Subcutaneous abdominal adipose tissue (tissue), 5 donors: ENCODE results near the gene NOTCH1.
"Not testable (repeated sequence)": the region's sequence is repeated elsewhere in the genome, so short reads cannot be mapped to it uniquely, and the experiment has no call there.

Experiments used
- H3K27ac ChIP-seq: one replicate; pipeline ENCODE4 v1.7.0; 2013; ENCODE audit warnings: low read depth, mild to moderate bottlenecking, inconsistent platforms, low read length, moderate library complexity
- H3K27me3 ChIP-seq, 5 donors: one replicate each; pipeline ENCODE4 v1.7.0; 2013; ENCODE audit warnings: low read length in 5 of 5, inconsistent platforms in 1 of 5; ENCODE audit not compliant: control insufficient read depth in 5 of 5, insufficient read depth in 4 of 5
- H3K36me3 ChIP-seq, 5 donors: one replicate each; pipeline ENCODE4 v1.7.0; 2013; ENCODE audit warnings: low read length in 5 of 5; ENCODE audit not compliant: control insufficient read depth in 5 of 5, insufficient read depth in 5 of 5
- H3K4me1 ChIP-seq, 5 donors: one replicate each; pipeline ENCODE4 v1.7.0; 2013; ENCODE audit warnings: low read length in 5 of 5, mild to moderate bottlenecking in 3 of 5, moderate library complexity in 1 of 5; ENCODE audit not compliant: control insufficient read depth in 5 of 5, insufficient read depth in 5 of 5
- H3K4me3 ChIP-seq, 5 donors: one replicate each; pipeline ENCODE4 v1.7.0; 2013; ENCODE audit warnings: low read length in 5 of 5, low read depth in 1 of 5
- H3K9ac ChIP-seq, 5 donors: one replicate each; pipeline ENCODE4 v1.7.0; 2013; ENCODE audit warnings: low read length in 5 of 5, mild to moderate bottlenecking in 4 of 5, moderate library complexity in 3 of 5
- H3K9me3 ChIP-seq, 5 donors: one replicate each; pipeline ENCODE4 v1.7.0; 2013; ENCODE audit warnings: low read length in 5 of 5; ENCODE audit not compliant: control insufficient read depth in 5 of 5
- donor health status: healthy.
- donor health status: healthy.
- donor health status: healthy.
- donor health status: healthy.
- donor health status: healthy.

NOTCH1 gene

GRCh38 chr9:136565086-136565714 is 19.4 kb upstream of the NOTCH1 start:
- peaks cover 39 to 76% (median 67%) of the 10 kb centered on the region in 5 donors for H3K4me1 ChIP-seq
- H3K27me3 ChIP-seq: peaks cover 0 to 15% (median 0%) of the 10 kb centered on the region in 5 donors
- no peaks in the 10 kb centered on the region for H3K9me3 ChIP-seq
- H3K27ac ChIP-seq: peak overlapping the region; percentile 98
- peak overlapping the region in 3 of 5 donors; percentile 17 to 73 (median 59) for H3K9ac ChIP-seq
- peaks cover 0 to 5% (median 0%) of the 10 kb centered on the region in 5 donors for H3K36me3 ChIP-seq
- peak overlapping the region in 3 of 5 donors; percentile 4 to 38 (median 18) for H3K4me3 ChIP-seq

DNA sequence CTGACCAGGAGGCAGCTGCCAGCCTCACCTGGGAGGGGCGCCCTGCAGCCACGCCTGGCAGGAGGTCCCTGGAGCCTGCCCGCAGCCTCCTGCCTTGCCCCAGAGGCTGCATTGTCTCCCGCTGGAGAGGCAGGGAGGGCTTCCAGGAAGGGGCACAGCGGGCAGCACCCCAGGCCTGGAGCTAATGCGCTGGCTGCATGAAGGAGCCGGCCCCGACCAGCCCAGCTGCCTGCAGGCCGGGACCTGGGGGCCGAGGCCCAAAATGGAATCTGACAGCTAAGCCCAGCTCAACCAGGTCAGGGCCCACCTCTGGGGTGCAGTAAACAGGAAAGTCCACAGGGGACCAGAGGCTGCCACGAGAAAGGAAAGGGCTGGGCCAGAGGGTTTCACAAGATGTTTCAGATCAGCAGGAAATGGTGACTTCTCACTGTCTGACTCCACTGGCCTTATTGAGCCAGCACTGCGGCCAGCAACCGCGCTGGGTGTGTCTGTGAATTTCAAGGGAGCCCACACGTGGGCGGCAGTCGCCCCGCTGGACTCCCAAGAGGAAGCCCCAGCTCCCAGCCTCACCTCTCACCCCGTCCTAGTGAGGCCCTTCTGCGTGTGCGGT is 18.6 kb upstream of the NOTCH1 start:
- Histone ChIP-seq H3K4me1 (peaks cover 36 to 69% (median 65%) of the 10 kb centered on the region in 5 donors), H3K9ac (peak overlapping the region; percentile 36 to 73 (median 53))

DNA sequence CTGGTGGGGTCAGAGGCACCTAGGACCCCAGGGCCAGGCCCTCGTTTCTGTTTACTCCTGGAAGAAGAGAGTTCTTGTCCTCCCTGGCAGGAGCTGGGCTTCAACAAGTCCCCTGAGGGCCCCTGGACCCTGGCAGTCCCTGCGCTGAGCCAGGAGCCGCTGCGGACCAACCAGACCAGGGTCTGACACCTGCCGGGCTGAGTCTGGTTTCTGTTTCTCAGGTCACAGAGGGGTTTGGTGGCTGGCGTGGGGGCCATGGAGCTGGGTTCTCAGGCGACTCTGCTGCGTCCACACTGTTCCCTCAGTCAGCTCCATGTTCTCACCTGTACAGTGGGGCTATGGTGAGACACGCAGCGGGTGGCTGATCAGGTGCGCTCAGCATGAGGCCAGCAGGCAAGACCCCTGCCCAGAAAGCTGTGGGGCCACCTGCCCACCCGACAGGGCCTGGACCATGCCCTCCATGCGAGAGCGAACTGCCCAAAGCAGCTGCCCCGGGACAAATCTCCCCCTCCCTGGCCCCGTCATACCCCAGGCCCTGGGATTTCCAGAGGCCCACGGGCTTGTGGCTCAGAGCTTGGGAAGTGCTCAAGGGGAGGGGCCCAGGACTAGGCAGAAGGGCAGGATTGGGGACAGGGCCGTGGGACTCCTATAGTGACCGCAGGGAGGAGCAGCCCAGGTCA is 17.9 kb upstream of the NOTCH1 start:
- Histone ChIP-seq H3K9ac (peak overlapping the region in 2 of 5 donors; percentile 41 to 53), H3K4me3 (peak overlapping the region in 2 of 5 donors; percentile 13 to 42), H3K27ac (peak overlapping the region; percentile 98), H3K27me3 (peaks cover 0 to 15% (median 0%) of the 10 kb centered on the region in 5 donors), H3K4me1 (peaks cover 34 to 69% (median 62%) of the 10 kb centered on the region in 5 donors), H3K9me3 (peaks cover 0 to 3% (median 0%) of the 10 kb centered on the region in 5 donors), H3K36me3 (no peaks in the 10 kb centered on the region)

More for the DNA sequence above, 18.6 kb upstream of the NOTCH1 start:
- Histone ChIP-seq H3K9me3 (peaks cover 0 to under 1% (median 0%) of the 10 kb centered on the region in 5 donors), H3K27ac (peak overlapping the region; percentile 98), H3K27me3 (peaks cover 0 to 15% (median 0%) of the 10 kb centered on the region in 5 donors), H3K36me3 (peaks cover 0 to 4% (median 0%) of the 10 kb centered on the region in 5 donors), H3K4me3 (peak overlapping the region in 4 of 5 donors; percentile 4 to 42 (median 16))

DNA sequence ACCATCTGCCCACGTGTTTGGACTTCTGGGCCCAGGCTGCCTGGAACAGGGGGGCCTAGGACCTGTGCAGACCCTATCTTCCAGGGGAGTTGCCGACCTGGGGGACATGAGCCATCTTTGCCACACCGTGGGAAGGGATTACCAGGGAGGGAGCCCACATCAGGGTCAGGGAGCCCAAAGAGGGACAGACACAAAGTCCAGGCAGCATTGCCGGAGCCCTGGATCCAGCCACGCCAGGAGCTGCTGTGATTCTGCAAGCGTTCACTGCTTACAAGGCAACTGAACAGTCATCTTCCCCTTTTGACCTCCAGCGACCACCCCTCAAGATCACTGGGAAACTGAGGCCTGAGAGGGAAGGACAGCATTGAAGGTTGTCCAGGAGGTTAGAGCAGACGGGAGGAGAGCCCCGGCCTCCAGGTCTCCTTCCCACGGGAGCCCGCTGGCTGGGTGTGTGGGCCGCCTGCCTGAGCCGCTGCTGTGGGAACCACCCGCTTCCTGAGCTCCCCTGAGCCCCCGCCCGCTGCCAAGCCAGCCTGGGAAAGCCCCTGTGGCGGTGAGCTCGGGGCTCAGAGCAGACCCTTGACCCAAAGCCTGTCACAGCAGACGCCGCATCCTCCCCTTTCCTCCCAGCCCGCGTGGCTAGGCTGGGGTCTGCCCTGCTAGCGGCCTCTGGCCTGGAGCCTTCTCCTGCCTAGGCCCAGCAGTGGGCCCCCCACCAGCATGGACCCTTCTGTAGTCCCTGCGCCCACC is 17.1 kb upstream of the NOTCH1 start:
- Histone ChIP-seq H3K36me3 (no peaks in the 10 kb centered on the region), H3K4me1 (peaks cover 31 to 66% (median 59%) of the 10 kb centered on the region in 5 donors), H3K4me3 (no peak overlapping the region), H3K9me3 (peaks cover 0 to 3% (median 0%) of the 10 kb centered on the region in 5 donors), H3K27ac (peak overlapping the region; percentile 98), H3K27me3 (peaks cover 0 to 15% (median 0%) of the 10 kb centered on the region in 5 donors), H3K9ac (peak overlapping the region in 1 of 5 donors; percentile 68)

GRCh38 chr9:136561779-136562178 is 15.9 kb upstream of the NOTCH1 start:
- Histone ChIP-seq H3K9ac (no peak overlapping the region), H3K4me1 (peaks cover 31 to 67% (median 60%) of the 10 kb centered on the region in 5 donors), H3K27me3 (peaks cover 0 to 15% (median 0%) of the 10 kb centered on the region in 5 donors), H3K36me3 (no peaks in the 10 kb centered on the region), H3K4me3 (no peak overlapping the region), H3K9me3 (peaks cover 0 to 3% (median 0%) of the 10 kb centered on the region in 5 donors), H3K27ac (no peak overlapping the region)

DNA sequence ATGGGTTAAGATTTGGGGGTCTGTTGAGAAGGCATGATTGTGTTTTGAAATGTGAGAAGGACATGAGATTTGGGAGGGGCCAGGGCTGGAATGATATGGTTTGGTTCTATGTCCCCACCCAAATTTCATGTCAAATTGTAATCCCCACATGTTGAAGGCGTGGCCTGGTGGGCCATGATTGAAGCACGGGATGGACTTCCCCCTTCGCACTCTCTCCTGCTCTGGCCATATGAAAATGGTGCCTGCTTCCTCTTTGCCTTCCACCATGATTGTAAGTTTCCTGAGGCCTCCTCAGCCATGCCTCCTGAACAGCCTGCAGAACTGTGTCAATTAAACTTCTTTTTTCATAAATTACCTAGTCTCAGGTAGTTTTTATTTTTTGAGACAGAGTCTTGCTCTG is 14.7 kb upstream of the NOTCH1 start:
- no peak overlapping the region for H3K9ac ChIP-seq
- H3K9me3 ChIP-seq: peaks cover 0 to 3% (median 0%) of the 10 kb centered on the region in 5 donors
- no peak overlapping the region for H3K27ac ChIP-seq
- peaks cover 27 to 57% (median 48%) of the 10 kb centered on the region in 5 donors for H3K4me1 ChIP-seq
- peaks cover 0 to 15% (median 0%) of the 10 kb centered on the region in 5 donors for H3K27me3 ChIP-seq
- no peak overlapping the region for H3K4me3 ChIP-seq
- H3K36me3 ChIP-seq: no peaks in the 10 kb centered on the region

GRCh38 chr9:136559371-136559770 is 13.5 kb upstream of the NOTCH1 start:
- H3K27me3 ChIP-seq, H3K36me3 ChIP-seq, H3K9me3 ChIP-seq, H3K9ac ChIP-seq, H3K4me3 ChIP-seq: not testable (repeated sequence)
- peak overlapping the region; percentile 81 for H3K27ac ChIP-seq
- H3K4me1 ChIP-seq: peaks cover 15 to 44% (median 36%) of the 10 kb centered on the region in 5 donors

GRCh38 chr9:136558846-136559245 is 13.0 kb upstream of the NOTCH1 start:
- peak overlapping the region in 1 of 5 donors; percentile 15 for H3K4me3 ChIP-seq
- not testable (repeated sequence) for H3K27me3 ChIP-seq, H3K9me3 ChIP-seq, H3K36me3 ChIP-seq, H3K9ac ChIP-seq
- peaks cover 10 to 39% (median 31%) of the 10 kb centered on the region in 5 donors for H3K4me1 ChIP-seq
- H3K27ac ChIP-seq: peak overlapping the region; percentile 81

DNA sequence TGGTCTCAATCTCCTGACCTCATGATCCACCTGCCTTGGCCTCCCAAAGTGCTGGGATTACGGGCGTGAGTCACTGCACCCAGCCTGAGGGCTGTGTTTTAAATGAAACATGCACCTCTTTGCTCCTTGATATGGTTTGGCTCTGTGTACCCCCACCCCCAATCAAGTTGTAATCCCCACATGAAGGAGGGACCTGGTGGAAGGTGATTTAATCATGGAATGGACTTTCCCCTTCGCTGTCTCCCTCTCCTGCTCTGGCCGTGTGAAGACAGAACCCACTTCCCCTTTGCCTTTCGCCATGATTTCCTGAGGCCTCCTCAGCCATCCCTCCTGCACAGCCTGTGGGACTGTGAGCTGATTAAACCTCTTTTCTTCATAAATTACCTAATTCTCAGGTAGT is 12.5 kb upstream of the NOTCH1 start:
- peaks cover 7 to 38% (median 26%) of the 10 kb centered on the region in 5 donors for H3K4me1 ChIP-seq
- peak overlapping the region; percentile 81 for H3K27ac ChIP-seq

More for the DNA sequence above, 12.5 kb upstream of the NOTCH1 start:
- peak overlapping the region in 1 of 5 donors; percentile 15 for H3K4me3 ChIP-seq
- no peak overlapping the region for H3K9ac ChIP-seq
- no peaks in the 10 kb centered on the region for H3K36me3 ChIP-seq
- H3K9me3 ChIP-seq: peaks cover 0 to 3% (median 0%) of the 10 kb centered on the region in 5 donors
- peaks cover 0 to 5% (median 0%) of the 10 kb centered on the region in 5 donors for H3K27me3 ChIP-seq
